GM12801 (cell line): Measurements from ENCODE around the gene SLC27A4.

ENCODE experiments used
- CTCF ChIP-seq: IDR thresholded peaks from one replicate; pipeline ENCODE4 v1.5.1; 2011; ENCODE audit warnings: control low read depth; ENCODE audit not compliant: insufficient read length; ENCODE audit errors: extremely low read depth

SLC27A4 gene

GRCh38 chr9:128382261-128382660 lies 41.9 kb downstream of the SLC27A4 start:
- TF ChIP-seq CTCF = no peak

GRCh38 chr9:128383007-128383753 lies 42.9 kb downstream of the SLC27A4 start:
- no peak for TF ChIP-seq CTCF

GRCh38 chr9:128383791-128384190 lies 43.5 kb downstream of the SLC27A4 start:
- no peak for TF ChIP-seq CTCF

- no peak for TF ChIP-seq CTCF
Observed at GRCh38 chr9:128384801-128385495, 44.6 kb downstream of the SLC27A4 start.

GRCh38 chr9:128385496-128386460 lies 45.5 kb downstream of the SLC27A4 start:
- TF ChIP-seq CTCF = no peak

GRCh38 chr9:128388150-128388549 lies 47.8 kb downstream of the SLC27A4 start:
- no peak for TF ChIP-seq CTCF

- TF ChIP-seq CTCF = no peak
Observed at GRCh38 chr9:128389395-128390149, 49.2 kb downstream of the SLC27A4 start.
